Neural crest cell (in vitro differentiated cells): ENCODE measurements around the gene MLANA. TPM values are rescaled to one million over a fixed set of nuclear protein-coding genes. Genes with fewer than 3 reads are reported as not detected.

Source experiments
- DNase-seq: peaks from one replicate; pipeline ENCODE4 v3.0.0; 2021; ENCODE audit warnings: low read depth, mixed read lengths, low spot score
- H3K27ac Mint-ChIP-seq: one replicate; pipeline ENCODE4 v1.8.0; 2021; ENCODE audit warnings: mild to moderate bottlenecking, mixed read lengths; ENCODE audit not compliant: unreplicated experiment
- H3K27me3 Mint-ChIP-seq: 2 replicates; pipeline ENCODE4 v1.8.0; 2021; ENCODE audit warnings: low read depth, mild to moderate bottlenecking, mixed read lengths
- H3K36me3 Mint-ChIP-seq: 2 replicates; pipeline ENCODE4 v1.8.0; 2021; ENCODE audit warnings: low read depth, mild to moderate bottlenecking, mixed read lengths
- H3K4me1 Mint-ChIP-seq: 2 replicates; pipeline ENCODE4 v1.8.0; 2021; ENCODE audit warnings: mixed read lengths
- H3K4me3 Mint-ChIP-seq: one replicate; pipeline ENCODE4 v1.8.0; 2021; ENCODE audit warnings: mild to moderate bottlenecking, mixed read lengths
- H3K9me3 Mint-ChIP-seq: 2 replicates; pipeline ENCODE4 v1.8.0; 2021; ENCODE audit warnings: mixed read lengths
- CTCF ChIP-seq: fragments of 200-600 bp; sonication (generic); conservative IDR thresholded peaks from 2 replicates; pipeline ENCODE4 v1.5.0; 2021; ENCODE audit warnings: antibody characterized with exemption, mild to moderate bottlenecking
- total RNA-seq: library from RNA; stranded (reverse); gene quantifications from 2 replicates; pipeline ENCODE4 v1.2.1, GENCODE V29; 2021

MLANA gene
- total RNA-seq, 1 donor from 2014 or later: not detected

- Mint-ChIP-seq H3K4me3 (no peak overlapping the region), H3K27ac (no peak overlapping the region), H3K36me3 (no peaks in the 10 kb centered on the region), H3K4me1 (no peaks in the 10 kb centered on the region), H3K9me3 (no peaks in the 10 kb centered on the region), H3K27me3 (no peaks in the 10 kb centered on the region)
- TF ChIP-seq CTCF: no peak
- DNase-seq: no peak
These were observed 37.7 kb upstream of the MLANA start for GRCh38 chr9:5852987-5853386.

GRCh38 chr9:5853617-5854016 is 37.1 kb upstream of the MLANA start:
- no peak for TF ChIP-seq CTCF
- Mint-ChIP-seq H3K36me3 (no peaks in the 10 kb centered on the region), H3K27ac (no peak overlapping the region), H3K27me3 (no peaks in the 10 kb centered on the region), H3K9me3 (no peaks in the 10 kb centered on the region), H3K4me1 (no peaks in the 10 kb centered on the region), H3K4me3 (no peak overlapping the region)
- no peak for DNase-seq

- no peak for TF ChIP-seq CTCF
- no peak overlapping the region for H3K27ac Mint-ChIP-seq
- H3K4me1 Mint-ChIP-seq: no peaks in the 10 kb centered on the region
- no peak for DNase-seq
- H3K36me3 Mint-ChIP-seq: no peaks in the 10 kb centered on the region
- H3K4me3 Mint-ChIP-seq: no peak overlapping the region
- no peaks in the 10 kb centered on the region for H3K27me3 Mint-ChIP-seq
- H3K9me3 Mint-ChIP-seq: no peaks in the 10 kb centered on the region
These were observed 36.5 kb upstream of the MLANA start for GRCh38 chr9:5854063-5854790.

GRCh38 chr9:5857928-5858327 is 32.8 kb upstream of the MLANA start:
- H3K27me3 Mint-ChIP-seq: no peaks in the 10 kb centered on the region
- no peak overlapping the region for H3K4me3 Mint-ChIP-seq
- no peaks in the 10 kb centered on the region for H3K36me3 Mint-ChIP-seq
- no peaks in the 10 kb centered on the region for H3K9me3 Mint-ChIP-seq
- no peak for TF ChIP-seq CTCF
- no peak for DNase-seq
- H3K27ac Mint-ChIP-seq: no peak overlapping the region
- H3K4me1 Mint-ChIP-seq: peaks cover 5% of the 10 kb centered on the region

GRCh38 chr9:5858833-5859232 is 31.9 kb upstream of the MLANA start:
- Mint-ChIP-seq H3K9me3 (no peaks in the 10 kb centered on the region), H3K4me1 (peaks cover 5% of the 10 kb centered on the region), H3K27me3 (no peaks in the 10 kb centered on the region), H3K4me3 (no peak overlapping the region), H3K36me3 (no peaks in the 10 kb centered on the region), H3K27ac (no peak overlapping the region)
- no peak for TF ChIP-seq CTCF
- DNase-seq: no peak
